Lower leg skin (tissue), 4 donors: ENCODE data around the gene BCAR3. TPM values are rescaled to one million over a fixed set of nuclear protein-coding genes. Genes with fewer than 3 reads are reported as not detected.

ENCODE experiments used
- DNase-seq, 2 donors: peaks; one replicate each; pipeline ENCODE4 v3.0.0-alpha.2; 2019; ENCODE audit warnings: low spot score in 2 of 2
- H3K4me3 ChIP-seq: fragments of 200-600 bp; sonication (generic); 2 replicates; pipeline ENCODE4 v1.5.1; 2017; ENCODE audit warnings: mild to moderate bottlenecking, low read depth; ENCODE audit not compliant: poor library complexity, severe bottlenecking
- CTCF ChIP-seq, 3 donors: fragments of 450-650 bp; IDR thresholded peaks; one replicate each; pipeline ENCODE4 v1.5.1; 2016; ENCODE audit warnings: antibody characterized with exemption in 3 of 3, mild to moderate bottlenecking in 3 of 3, moderate library complexity in 2 of 3
- POLR2A ChIP-seq, 2 donors: fragments of 450-650 bp; IDR thresholded peaks; one replicate each; pipeline ENCODE4 v1.6.1; 2016 to 2017; ENCODE audit warnings: antibody characterized with exemption in 2 of 2, mild to moderate bottlenecking in 1 of 2, moderate library complexity in 1 of 2
- WGBS, 2 donors: methylation state at CpG; one replicate each; pipeline ENCODE4 v1.1.5; 2018; 5-methylcytosine and 5-hydroxymethylcytosine counted together
- intact Hi-C: fragments of 100-400 bp; cut with DNase I; formaldehyde crosslinking; loops from one replicate; pipeline ENCODE4 v1.15.0; 2023; ENCODE audit warnings: low total_unique reads
- total RNA-seq, 4 donors: library from RNA; depleted of rRNA; stranded (reverse); fragments of >200 nt; gene quantifications; one replicate each; pipeline ENCODE4 v1.1.0, GENCODE V29; 2016

Gene BCAR3
- total RNA-seq, 4 donors from 2014 or later = 41.8 to 57.5 (median 45.8) TPM

- 34 to 53% methylated on average over 1 of the region's 1 CpG for WGBS, 2 donors
- no peak for DNase-seq
- intact Hi-C loops = no loop called here
- TF ChIP-seq POLR2A (IDR thresholded peaks at IDR 0.05) (no peak), CTCF (IDR thresholded peaks at IDR 0.05) (no peak)
- no peak overlapping the region for H3K4me3 ChIP-seq
These were observed 156.2 kb downstream of the BCAR3 start for GRCh38 chr1:93525431-93525830.

GRCh38 chr1:93522721-93523120 is 158.9 kb downstream of the BCAR3 start:
- no peak for TF ChIP-seq CTCF (IDR thresholded peaks at IDR 0.05)
- TF ChIP-seq POLR2A (IDR thresholded peaks at IDR 0.05) = no peak
- no peak overlapping the region for H3K4me3 ChIP-seq
- intact Hi-C loops = no loop called here

GRCh38 chr1:93521618-93522017 is 160.0 kb downstream of the BCAR3 start:
- DNase-seq = no peak
- TF ChIP-seq POLR2A (IDR thresholded peaks at IDR 0.05) = no peak
- TF ChIP-seq CTCF (IDR thresholded peaks at IDR 0.05) = no peak
- H3K4me3 ChIP-seq = no peak overlapping the region
- 78 to 86% methylated on average over 2 of the region's 2 CpGs for WGBS, 2 donors
- intact Hi-C loops = no loop called here

More at GRCh38 chr1:93522721-93523120, 158.9 kb downstream of the BCAR3 start:
- WGBS, 2 donors = 78 to 80% methylated on average over 4 of the region's 4 CpGs
- no peak for DNase-seq

- DNase-seq = no peak
- H3K4me3 ChIP-seq = no peak overlapping the region
- WGBS, 2 donors = 59 to 86% methylated on average over 3 of the region's 3 CpGs
- intact Hi-C loops = no loop called here
- TF ChIP-seq POLR2A (IDR thresholded peaks at IDR 0.05) (no peak), CTCF (IDR thresholded peaks at IDR 0.05) (no peak)
These were observed 162.3 kb downstream of the BCAR3 start for GRCh38 chr1:93519199-93519829.

- H3K4me3 ChIP-seq = no peak overlapping the region
- intact Hi-C loops = no loop called here
- DNase-seq = no peak
- TF ChIP-seq POLR2A (IDR thresholded peaks at IDR 0.05) (no peak), CTCF (IDR thresholded peaks at IDR 0.05) (no peak)
These were observed 163.1 kb downstream of the BCAR3 start for GRCh38 chr1:93518516-93518915.

- no peak for DNase-seq
- intact Hi-C loops = no loop called here
- no peak overlapping the region for H3K4me3 ChIP-seq
- whole genome bisulfite sequencing, 2 donors = 89 to 92% methylated on average over 5 of the region's 5 CpGs
- TF ChIP-seq CTCF (IDR thresholded peaks at IDR 0.05) = no peak
These were observed 165.5 kb downstream of the BCAR3 start for GRCh38 chr1:93516164-93516563.
